K562 treated with DMSO at 1 percent for 12 hours (cell line): ENCODE data around the gene TAF6. TPM values are rescaled to one million over a fixed set of nuclear protein-coding genes. Genes with fewer than 3 reads are reported as not detected.

Experiments used
- total RNA-seq: library from RNA; unstranded; fragments of 300-600 nt; gene quantifications from 2 replicates; pipeline ENCODE4 v1.2.3, GENCODE V29; 2022; ENCODE audit not compliant: insufficient read depth

The TAF6 gene
- 54.3 and 104 TPM in 2 replicates for total RNA-seq

GRCh38 chr7:100119072-100119969, at the start of gene TAF6, which contains the start of gene CNPY4:
Gene TAF6 (minus strand): TSS chr7:100119358. CDS start chr7:100114209, 5,149 bp downstream.
Gene CNPY4 (plus strand): TSS chr7:100119634. CDS start chr7:100119745, 111 bp downstream.

DNA sequence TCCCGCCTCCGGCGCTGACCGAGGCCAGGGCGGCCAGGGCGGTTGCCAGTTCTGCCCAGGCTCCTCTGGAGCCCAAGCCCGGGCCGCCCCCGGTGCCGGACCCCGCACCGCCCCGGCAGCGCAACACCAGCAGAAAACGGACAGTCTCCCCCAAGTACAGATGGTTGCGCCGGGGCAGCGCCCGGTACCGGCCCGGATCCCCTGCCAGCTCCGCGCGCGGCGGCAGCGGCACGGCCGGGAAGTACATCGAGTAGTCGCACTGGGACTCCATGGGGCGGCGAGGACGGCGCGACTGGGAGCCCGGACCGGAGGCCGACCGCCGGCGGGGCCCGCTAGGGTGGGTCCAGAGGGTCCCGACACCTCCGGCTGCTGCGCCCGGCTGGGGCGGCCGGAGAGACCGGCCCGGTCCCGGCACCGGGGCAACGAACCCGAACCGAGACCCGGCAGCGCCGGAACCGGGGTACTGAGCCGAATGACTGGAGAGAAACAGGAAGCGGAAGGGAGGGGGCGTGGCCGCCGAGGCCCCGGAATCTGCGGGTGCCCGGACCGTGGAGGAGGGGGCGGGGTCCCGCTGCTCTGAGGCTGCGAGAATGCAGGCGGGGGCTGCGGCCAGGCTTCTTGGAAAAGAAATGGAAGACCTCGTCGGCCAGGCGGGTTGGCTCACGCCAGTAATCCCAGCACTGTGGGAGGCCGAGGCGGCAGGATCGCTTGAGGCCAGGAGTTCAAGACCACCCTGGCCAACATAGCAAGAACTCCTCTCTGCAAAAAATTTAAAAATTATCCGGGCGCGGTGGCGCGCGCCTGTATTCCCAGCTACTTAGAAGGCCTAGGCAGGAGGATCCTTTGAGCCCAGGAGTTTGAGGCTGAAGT, 39.3 kb upstream of the TAF6 start, which contains the start of gene TRAPPC14:
TSS of gene TRAPPC14 (minus strand) at position 495 of the 870 bp plus-strand sequence. CDS start at position 271, 224 bp downstream.

DNA sequence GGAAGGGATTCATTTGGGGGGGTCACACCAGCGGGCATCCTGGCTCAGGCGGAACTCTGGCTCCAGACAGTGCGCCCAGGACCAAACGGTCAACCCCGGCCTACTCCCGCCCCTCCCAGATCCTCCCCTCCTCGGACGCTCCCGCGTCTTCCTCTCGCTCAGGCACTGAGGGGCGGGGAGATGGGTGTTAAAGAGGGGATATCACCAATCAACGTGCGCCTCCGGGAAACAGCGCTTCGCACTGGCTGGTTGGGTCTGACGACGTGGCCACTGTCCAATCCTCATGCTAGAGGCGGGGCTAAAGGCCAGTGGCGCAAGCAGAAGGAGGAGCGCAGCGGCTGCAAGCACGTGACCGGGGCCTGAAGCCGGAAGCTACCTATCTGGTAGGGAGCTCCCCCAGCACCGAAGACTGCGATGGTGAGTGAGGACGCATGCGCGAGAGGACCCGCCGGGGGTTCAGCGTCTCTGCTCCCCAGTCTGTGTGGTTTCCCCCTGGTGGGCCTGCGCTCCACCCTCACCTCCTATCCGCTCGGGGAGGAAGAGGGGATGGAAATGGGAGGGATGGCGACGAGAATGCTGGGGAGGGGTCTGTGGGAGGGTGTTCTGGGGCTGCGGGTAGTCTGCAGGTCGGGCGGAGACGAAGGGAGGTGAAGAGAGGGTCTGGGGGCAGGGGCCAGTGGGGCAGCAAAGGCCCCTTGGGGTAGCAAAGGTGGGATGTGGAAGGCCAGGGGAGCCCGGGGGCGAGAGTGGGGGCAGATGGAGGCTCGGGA, 29.6 kb upstream of the TAF6 start, which contains the start of gene LAMTOR4:
TSS of gene LAMTOR4 (plus strand) at position 360 of the 770 bp plus-strand sequence. CDS start at position 415, 55 bp downstream.

DNA sequence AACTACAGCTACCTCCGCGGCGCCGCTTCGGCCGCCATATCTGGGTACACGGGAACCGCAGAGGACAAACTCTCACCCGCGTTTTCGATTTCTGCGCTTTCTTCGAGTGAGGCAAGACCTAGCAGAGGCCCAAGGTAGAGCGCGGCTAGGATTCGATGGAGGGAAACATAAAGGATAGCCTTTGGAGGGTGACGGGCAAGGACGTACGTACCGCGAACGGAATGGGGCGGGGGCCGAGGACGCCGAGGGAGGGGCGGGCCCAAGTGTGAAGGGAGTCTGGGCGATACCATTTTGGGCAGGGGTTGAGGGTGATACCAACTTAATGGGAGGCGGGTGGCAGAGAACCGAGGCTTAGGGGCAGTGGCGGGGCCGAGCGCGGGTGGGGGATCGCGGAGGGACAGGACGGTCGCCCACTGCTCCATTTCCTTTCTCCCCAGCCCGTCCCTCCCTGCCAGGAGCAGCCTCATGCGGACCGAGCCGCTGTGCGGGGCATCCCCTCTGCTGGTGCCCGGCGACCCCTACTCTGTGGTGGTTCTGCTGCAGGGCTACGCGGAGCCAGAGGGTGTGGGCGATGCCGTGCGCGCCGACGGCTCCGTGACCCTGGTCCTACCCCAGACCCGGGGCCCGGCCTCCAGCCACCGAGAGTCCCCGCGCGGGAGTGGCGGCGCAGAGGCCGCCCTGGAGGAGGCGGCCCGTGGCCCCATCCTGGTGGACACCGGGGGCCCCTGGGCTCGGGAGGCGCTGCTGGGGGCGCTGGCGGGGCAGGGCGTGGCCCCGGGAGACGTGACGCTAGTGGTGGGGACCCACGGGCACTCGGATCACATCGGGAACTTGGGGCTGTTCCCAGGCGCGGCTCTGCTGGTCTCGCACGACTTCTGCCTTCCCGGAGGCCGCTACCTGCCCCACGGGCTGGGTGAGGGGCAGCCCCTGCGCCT, 8.0 kb upstream of the TAF6 start, which contains the start of gene MBLAC1:
TSS of gene MBLAC1 (plus strand) at position 37 of the 935 bp plus-strand sequence. CDS start at position 466, 429 bp downstream.

DNA sequence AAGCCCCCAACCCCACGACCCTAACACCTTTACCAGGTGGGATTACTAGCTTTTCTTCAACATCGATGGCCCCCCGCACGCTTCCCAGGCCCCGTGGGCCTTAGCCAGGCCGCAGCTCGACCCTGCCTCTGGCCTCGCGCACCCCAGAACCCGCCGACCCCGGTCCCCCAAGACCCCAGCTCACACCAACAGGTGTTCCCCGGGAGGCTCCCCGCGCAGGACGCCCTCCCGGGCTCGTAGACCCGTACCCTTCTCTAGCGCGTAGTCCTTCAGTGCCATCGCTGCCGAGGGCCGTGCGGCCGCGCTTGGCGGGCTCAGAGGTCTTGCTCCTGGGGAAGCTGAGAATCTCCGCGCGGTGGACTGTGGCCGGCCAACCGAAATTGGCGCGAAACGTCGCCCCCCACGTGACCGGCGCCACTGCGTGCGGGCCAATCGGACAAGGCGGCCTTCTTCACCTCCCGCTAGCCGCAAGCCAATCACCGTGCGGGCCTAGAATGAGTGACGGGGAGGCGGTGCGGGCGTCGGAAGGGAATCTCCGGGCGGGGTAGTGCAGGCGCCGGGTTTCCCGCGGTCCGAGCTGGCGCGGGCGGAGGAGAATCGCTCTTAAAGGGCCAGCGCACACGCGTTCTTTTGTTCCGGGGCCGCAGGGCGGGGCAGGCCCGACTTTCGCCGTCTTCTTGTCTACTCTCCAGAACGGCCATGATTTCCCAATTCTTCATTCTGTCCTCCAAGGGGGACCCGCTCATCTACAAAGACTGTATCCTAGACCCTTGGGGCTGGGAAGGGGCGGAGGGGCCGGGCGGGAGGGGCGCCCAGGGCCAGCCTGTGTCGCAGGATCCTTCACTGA, 17.9 kb downstream of the TAF6 start, which contains the start of the genes AP4M1 and MCM7:
TSS of gene AP4M1 (plus strand) at position 628 of the 847 bp plus-strand sequence. CDS start at position 700, 72 bp downstream.
TSS of gene MCM7 (minus strand) at position 382 of the 847 bp plus-strand sequence. CDS start at position 279, 103 bp downstream.

DNA sequence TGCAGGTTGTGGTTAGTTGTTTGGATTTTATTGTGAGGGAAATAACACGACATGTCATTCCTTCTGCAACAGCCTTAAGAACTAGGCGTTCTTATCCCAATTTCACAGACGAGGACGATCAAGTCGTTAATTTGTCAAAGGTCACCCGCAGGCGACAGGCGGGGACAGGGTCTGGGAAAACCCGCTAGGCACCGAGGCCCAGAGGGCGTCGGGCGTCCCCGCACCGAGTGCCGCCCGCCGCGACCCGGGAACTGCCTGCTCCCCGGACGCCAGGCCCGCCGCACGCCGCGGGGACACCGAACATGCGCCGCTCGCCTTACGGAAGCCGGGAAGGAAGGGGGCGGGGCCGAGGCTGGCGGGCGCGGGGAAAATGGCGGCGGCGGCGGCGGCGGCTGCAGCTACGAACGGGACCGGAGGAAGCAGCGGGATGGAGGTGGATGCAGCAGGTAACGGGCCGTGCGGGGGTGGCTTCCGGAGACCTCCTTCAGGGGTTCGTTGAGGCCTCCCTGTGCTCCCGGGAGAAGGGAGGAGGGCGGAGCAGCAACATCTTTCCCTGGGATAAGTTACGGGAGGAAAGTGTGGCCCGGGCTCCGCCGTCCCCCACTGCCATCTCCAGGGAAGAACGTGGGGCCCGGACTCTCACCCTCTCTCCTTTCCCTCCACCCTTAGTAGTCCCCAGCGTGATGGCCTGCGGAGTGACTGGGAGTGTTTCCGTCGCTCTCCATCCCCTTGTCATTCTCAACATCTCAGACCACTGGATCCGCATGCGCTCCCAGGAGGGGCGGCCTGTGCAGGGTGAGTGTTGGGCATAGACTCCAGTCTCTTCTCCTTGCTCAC, 30.3 kb downstream of the TAF6 start, which contains the start of gene COPS6:
TSS of gene COPS6 (plus strand) at position 349 of the 837 bp plus-strand sequence. CDS start at position 371, 22 bp downstream.

DNA sequence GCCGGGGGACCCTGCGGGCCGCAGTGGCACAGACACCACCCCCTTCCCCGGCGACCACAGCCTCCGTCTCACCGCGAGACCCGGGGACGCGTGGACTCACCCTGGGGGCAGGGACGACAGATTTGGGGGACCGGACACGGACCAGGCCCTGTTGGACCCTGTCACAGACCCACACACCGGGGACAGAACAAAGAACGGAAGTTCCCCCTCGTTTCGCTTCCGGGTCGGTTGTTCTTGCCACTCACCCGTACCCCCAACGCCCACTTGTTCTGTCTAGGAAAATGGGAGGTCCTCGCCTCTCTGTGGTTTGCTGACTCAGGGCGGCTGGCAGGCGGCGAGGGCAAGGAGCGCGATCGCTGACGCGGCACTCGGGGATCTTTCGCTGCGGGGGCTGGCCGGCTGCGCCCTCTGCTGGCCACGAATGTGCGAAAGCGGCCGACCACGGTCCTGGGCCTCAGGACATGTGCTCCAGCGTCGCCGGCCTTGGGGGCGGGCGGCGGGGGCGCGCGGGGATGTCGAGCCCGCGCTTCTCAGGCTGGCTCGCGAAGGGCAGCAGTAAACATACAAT, 37.5 kb downstream of the TAF6 start, which contains the start of gene ZNF3:
TSS of gene ZNF3 (minus strand) at position 189 of the 568 bp plus-strand sequence. CDS start 4,366 bp downstream, outside the sequence.

Other genes with a start within 250 kb of the TAF6 start
- not detected in 2 replicates for gene OR2AE1, start 242.3 kb downstream of the TAF6 start, total RNA-seq
- 22.1 and 47.3 TPM in 2 replicates for gene TRIM4, start 199.8 kb downstream of the TAF6 start, total RNA-seq
- gene GJC3, start 189.7 kb downstream of the TAF6 start, total RNA-seq = not detected in 2 replicates
- not detected in 2 replicates for gene AZGP1, start 143.3 kb downstream of the TAF6 start, total RNA-seq
- gene ZKSCAN1, start 103.8 kb downstream of the TAF6 start, total RNA-seq = 7.7 and 24.0 TPM in 2 replicates
- gene ZSCAN21, start 69.6 kb downstream of the TAF6 start, total RNA-seq = 8.9 and 17.0 TPM in 2 replicates
- gene ZNF3, start 37.6 kb downstream of the TAF6 start, total RNA-seq = 20.8 and 32.0 TPM in 2 replicates
- gene COPS6, start 30.4 kb downstream of the TAF6 start, total RNA-seq = 137 and 153 TPM in 2 replicates
- gene MCM7, start 18.0 kb downstream of the TAF6 start, total RNA-seq = 428 and 455 TPM in 2 replicates
- gene AP4M1, start 17.7 kb downstream of the TAF6 start, total RNA-seq = 17.2 and 19.9 TPM in 2 replicates
- 9.2 and 11.9 TPM in 2 replicates for gene CNPY4, start 276 bp upstream of the TAF6 start, total RNA-seq
- 4.0 and 6.1 TPM in 2 replicates for gene MBLAC1, start 7.6 kb upstream of the TAF6 start, total RNA-seq
- 285 and 449 TPM in 2 replicates for gene LAMTOR4, start 29.6 kb upstream of the TAF6 start, total RNA-seq
- gene TRAPPC14, start 39.4 kb upstream of the TAF6 start, total RNA-seq = 36.9 and 43.3 TPM in 2 replicates
- gene GAL3ST4, start 49.3 kb upstream of the TAF6 start, total RNA-seq = 5.9 and 6.2 TPM in 2 replicates
- 0.52 and 6.1 TPM in 2 replicates for gene GPC2, start 58.0 kb upstream of the TAF6 start, total RNA-seq
- gene STAG3, start 58.6 kb upstream of the TAF6 start, total RNA-seq = 3.4 and 9.1 TPM in 2 replicates
- not detected in 2 replicates for gene PVRIG, start 100.6 kb upstream of the TAF6 start, total RNA-seq
- gene SPDYE3, start 188.3 kb upstream of the TAF6 start, total RNA-seq = 3.3 and 5.8 TPM in 2 replicates
- gene PILRB, start 238.8 kb upstream of the TAF6 start, total RNA-seq = 22.6 and 47.5 TPM in 2 replicates